ENCODE measurements around the gene PRIM1.
A peak's percentile ranks its signal among the peaks of the same experiment; 100 is the strongest.
"Not testable (repeated sequence)": the region's sequence is repeated elsewhere in the genome, so short reads cannot be mapped to it uniquely, and the experiment has no call there.

The PRIM1 gene

DNA sequence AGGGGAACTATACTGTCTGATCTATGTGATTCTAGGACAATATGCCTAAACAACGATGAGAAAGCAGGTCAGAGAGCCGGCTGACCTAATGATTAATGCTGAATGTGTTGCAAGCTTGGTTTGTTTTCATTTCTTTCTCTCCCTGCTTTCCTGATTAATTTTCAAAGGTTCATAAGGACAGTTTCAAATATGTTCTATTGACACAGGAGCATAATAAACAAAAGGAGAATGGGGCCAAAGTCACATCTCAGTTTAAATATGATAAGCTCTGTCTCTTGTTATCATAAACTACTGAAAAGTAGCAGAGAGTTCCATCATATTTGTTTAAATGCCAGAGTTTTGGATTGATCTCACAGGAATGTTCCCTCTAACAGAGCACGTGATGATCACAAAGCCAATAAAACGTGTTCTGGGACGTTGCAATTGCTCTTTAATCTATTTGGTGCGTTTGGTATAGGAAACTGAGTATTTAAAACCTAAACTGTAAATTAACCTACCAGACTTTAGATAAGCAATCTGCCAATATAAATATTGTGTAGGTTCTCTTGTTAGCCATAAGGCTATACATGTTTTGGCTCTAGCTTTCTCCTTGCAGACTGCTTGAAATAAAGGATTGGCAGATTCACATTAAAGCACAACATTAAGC is 7.3 kb upstream of the PRIM1 start:
- DNase-seq: no peak

- DNase-seq: no peak
Observed at GRCh38 chr12:56758728-56759262, 6.7 kb upstream of the PRIM1 start.

DNA sequence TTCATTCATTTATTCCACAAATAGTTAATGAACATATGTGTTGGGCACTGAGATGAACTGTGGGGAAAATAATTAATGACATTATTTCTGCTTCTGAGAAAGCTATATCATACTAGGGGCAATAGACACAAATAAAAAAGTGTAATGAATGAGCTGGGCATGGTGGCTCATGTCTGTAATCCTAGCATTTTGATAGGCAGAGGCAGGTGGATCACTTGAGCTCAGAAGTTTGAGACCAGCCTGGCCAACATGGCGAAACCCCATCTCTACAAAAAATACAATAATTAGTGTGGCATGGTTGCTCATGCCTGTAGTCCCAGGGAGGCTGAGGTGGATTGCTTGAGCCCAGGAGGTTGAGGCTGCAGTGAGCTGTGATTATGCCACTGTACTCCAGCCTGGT is 5.8 kb upstream of the PRIM1 start:
- not testable (repeated sequence) for DNase-seq

DNA sequence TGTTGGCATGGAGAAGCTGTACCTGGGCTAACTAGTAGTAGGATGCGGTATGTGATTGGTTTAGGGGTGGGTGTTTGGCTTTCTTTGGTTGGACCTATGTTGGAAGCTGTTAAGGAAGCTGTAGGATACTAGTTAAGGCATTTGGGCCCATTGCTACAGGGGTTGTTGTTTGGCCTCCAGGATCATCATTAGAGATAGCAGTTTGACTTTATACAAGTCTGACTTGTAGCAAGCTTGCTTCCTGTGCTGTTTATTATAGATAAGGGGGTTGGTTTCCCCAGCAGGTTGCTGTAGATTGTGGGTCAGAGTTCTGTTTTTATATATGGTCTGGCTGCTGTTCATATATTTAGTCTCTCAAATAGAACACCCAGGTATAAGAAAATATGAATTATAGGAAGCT is 1.4 kb upstream of the PRIM1 start:
- DNase-seq: no peak

DNA sequence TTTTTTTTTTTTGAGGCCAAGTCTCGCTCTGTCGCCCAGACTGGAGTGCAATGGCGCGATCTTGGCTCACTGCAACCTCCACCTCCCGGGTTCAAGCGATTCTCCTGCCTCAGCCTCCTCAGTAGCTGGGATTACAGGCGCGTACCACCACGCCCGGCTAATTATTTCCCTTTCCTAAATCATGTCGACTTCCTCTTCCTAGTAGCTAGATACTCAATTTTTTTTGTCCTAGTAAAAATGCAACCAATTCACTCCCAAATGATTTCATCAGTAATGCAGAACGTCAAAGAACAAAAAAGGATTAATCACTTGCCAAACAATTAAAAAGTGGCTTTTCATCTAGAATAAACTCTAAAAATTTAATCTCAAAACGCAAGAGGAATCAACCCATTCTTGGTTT is 1.5 kb downstream of the PRIM1 start:
- not testable (repeated sequence) for DNase-seq

DNA sequence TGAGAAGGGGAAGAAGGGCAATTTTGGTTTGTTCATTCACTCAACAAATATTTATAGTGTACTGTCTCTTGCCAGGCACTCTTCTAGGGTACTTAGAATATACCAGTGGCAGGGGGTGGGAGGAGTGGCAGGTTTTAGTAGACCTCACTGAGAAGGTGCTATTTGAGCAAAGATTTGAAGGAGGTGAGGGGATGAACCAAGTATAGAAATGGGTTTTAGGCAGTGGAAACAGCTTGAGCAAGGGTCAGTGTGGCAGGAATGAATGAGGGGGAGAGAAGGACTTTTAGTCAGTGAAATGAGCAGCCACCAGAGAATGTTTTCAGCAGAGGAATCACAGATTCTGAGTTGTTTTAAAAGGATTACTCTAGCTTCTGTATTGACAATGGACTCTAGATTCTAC is 2.3 kb downstream of the PRIM1 start:
- no peak for DNase-seq

GRCh38 chr12:56749359-56749758 is 2.8 kb downstream of the PRIM1 start:
- DNase-seq: no peak

DNA sequence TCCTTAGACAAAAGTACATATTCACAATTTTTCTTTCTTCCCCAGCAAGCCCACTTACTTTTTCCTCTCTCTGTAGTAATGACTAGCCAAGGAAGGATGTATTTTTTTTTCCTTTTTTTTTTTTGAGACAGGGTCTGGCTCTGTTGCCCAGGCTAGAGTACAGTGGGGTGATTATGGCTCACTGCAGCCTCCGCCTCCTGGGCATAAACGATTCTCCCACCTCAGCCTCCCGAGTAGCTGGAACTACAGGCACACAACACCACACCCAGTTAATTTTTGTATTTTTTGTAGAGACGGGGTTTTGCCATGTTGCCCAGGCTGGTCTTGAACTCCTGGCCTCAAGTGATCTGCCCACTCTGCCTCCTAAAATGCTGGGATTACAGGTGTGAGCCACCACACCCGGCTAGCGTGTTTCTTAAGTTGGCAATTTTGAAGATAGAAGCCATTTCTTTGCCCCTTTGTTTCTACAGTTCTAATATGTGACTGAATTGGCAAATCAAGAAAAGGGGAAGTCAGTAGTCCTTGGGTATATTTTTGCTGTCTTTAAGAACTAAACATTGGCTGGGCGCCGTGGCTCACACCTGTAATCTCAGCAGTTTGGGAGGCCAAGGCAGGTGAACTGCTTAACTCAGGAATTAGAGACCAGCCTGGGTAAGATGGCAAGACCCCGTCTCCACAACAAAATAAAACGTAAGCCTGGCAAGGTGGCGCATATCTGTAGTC is 23.8 kb downstream of the PRIM1 start:
- DNase-seq: no peak

- not testable (repeated sequence) for DNase-seq
Observed at GRCh38 chr12:56726196-56726675, 25.9 kb downstream of the PRIM1 start.

GRCh38 chr12:56725723-56726102 is 26.4 kb downstream of the PRIM1 start:
- DNase-seq: no peak

GRCh38 chr12:56724972-56725722 is 27.0 kb downstream of the PRIM1 start, which contains the start of gene NACA:
NACA (minus strand) TSS chr12:56725299; CDS start chr12:56724521, 778 bp downstream.
- peak; percentile 90 to 94 (median 92) for DNase-seq

DNA sequence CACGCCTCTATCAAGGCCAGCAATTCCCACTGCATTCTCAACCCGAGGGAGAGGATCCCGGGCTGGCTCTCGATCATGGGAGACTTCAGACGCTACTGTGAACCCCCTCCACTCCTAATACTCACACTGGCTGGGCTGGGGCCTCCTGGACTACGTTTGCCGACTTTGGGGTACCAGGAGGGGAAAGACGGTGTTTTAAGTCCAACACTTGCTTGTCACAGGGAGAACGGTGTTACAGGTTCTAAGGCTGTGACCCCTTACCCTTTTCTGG is 27.5 kb downstream of the PRIM1 start:
- DNase-seq: no peak

- no peak for DNase-seq
Observed at GRCh38 chr12:56723889-56724700, 28.0 kb downstream of the PRIM1 start.

DNA sequence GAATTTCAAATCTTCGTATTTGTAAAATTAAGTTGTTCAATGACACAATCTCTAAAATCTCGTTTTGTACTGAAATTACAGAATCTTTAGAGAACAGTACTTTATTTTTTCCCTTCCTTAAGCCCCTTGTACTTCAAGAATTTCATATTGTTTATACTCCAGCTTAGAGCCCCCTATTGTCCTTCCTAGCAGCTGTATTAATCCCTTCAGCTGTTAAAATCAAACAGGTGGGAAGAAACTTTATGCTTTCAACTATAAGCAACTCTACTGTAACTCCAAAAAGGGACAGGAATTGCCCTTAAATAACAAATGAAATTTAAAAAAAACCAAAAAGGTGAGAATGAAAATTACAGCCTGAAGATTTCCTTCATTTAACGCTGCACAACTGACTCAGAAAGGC is 28.8 kb downstream of the PRIM1 start:
- DNase-seq: no peak

DNA sequence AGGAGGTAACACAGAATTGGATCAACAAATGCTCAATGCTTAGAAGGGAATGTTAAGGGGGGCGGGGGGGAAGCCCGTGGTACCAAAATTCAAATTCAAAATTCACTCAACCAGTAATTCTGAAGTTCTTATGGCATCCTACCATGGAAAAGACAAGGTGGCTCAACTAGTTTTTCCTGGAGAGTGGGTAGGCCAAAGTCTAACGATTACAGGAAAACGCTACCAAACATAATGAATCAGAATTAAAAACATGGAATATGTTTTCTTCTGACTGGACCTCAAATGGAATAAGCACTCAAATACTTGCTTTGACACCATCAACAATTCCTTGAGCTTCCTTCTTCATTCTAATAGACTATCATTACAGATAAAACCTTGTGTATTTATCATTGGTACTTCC is 29.3 kb downstream of the PRIM1 start:
- no peak for DNase-seq

GRCh38 chr12:56721721-56722120 is 30.4 kb downstream of the PRIM1 start:
- DNase-seq: no peak

DNA sequence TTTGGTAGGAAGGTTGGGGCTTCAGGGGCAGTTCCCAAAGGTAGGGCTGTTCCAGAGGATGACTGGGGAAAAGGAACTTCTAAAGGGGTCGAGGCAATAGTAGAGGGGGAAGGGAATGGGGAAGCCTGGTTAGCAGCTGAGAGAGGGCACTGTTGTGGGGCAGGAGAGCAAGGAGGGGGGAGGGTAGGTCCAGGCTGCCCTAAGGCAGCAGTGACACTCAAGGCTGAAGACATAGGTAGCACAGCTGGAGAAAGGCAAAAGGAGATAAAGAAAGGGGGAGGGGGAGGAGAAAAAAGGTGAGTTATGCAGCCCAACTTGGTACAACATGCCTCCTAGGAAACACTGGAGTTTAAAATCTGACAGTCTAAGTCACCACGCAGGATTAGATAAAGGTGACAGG is 30.9 kb downstream of the PRIM1 start:
- no peak for DNase-seq

DNA sequence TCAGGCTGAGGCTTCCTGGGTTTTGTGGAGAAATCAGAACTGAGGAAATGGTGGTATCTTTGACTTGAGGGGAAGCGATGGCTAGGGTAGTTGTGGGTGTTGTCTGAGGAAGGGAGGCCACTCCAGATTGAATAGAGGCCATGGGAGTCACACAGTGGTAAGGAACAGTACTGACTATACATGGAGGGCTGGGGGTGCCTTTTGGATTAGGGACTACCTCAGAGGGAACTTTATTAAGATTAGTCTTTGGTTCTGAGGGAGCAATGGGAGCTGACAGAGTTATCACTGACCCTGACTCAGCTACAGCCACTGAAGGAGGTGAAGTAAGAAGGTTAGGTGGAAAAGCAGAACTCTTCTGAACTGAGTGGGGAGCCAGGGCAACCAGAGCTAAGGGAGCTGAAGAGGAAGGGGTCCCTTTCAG is 31.4 kb downstream of the PRIM1 start:
- no peak for DNase-seq

DNA sequence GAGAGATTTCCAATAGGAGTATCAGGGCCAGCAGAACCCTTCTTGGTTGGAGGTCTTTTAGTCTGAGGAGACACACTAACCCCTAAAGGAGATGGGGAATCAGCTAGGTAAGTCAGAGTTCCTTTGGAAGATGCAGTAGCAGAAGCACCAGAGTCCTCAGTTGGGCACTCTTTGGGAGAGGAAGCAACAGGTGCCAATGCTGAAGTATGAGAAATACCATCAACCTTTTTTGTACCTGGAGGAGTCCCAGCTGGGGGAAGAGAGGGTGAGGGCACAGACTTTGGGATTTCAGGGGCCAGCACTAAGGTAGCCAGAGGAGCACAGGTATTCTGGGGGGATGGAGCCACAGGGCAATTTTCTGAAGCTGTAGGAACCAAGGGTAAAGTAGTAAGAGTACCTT is 33.1 kb downstream of the PRIM1 start:
- DNase-seq: no peak

DNA sequence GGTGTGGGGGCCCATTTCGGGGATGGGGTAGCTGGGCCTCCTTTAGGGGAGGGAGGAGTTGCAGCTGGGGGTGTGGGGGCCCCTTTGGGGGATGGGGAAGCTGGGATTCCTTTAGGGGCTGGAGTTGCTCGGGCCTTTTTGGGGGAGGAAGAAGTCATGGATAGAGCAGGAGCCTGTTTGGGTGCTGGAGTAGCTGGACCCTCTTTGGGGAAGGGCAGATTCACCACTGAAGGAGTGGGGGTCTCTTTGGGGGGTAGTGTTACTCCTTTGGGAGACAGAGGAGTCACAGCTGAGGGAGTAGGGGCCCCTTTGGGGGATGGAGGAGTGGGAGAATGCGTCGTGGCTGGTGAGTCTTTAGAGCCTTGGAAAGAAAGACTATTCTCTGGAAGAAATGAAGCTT is 33.5 kb downstream of the PRIM1 start:
- DNase-seq: no peak

GRCh38 chr12:56718149-56718548 is 34.0 kb downstream of the PRIM1 start:
- DNase-seq: no peak

- no peak for DNase-seq
Observed at GRCh38 chr12:56716933-56717880, 34.9 kb downstream of the PRIM1 start.
